Measurements from ENCODE around the gene NCKAP5. TPM values are rescaled to one million over a fixed set of nuclear protein-coding genes. Genes with fewer than 3 reads are reported as not detected.

The NCKAP5 gene
- total RNA-seq, 1 donor from 2014 or later: 7.4 TPM

DNA sequence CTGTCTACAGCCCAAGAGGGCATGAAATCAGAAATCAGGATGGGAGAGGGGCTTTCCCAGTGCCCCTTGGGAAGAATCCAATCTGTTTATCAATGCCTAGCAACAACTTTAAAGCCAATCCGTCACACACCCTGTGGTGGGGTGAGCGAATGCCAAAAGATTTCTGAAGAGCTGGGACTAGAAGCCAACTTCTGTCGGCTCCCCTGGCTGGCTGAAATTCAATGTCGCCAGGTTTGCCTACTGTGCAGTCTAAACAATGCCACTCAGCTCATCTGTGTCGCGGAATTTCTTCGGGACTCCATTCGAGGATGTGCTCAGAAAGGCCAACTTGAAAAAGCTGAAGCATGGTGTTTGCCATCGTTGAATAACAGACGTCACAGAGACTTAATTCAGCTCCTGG is 31.5 kb upstream of the NCKAP5 start:
- Mint-ChIP-seq H3K36me3 (ENCODE audit: low read depth, unreplicated experiment) (no peaks in the 10 kb centered on the region), H3K9me3 (ENCODE audit: unreplicated experiment) (no peaks in the 10 kb centered on the region), H3K27me3 (ENCODE audit: unreplicated experiment) (peaks cover 10% of the 10 kb centered on the region), H3K27ac (ENCODE audit: unreplicated experiment) (no peak overlapping the region), H3K4me1 (ENCODE audit: unreplicated experiment) (peaks cover 6% of the 10 kb centered on the region), H3K4me3 (ENCODE audit: unreplicated experiment) (no peak overlapping the region)
- TF ChIP-seq, protein P1, sequence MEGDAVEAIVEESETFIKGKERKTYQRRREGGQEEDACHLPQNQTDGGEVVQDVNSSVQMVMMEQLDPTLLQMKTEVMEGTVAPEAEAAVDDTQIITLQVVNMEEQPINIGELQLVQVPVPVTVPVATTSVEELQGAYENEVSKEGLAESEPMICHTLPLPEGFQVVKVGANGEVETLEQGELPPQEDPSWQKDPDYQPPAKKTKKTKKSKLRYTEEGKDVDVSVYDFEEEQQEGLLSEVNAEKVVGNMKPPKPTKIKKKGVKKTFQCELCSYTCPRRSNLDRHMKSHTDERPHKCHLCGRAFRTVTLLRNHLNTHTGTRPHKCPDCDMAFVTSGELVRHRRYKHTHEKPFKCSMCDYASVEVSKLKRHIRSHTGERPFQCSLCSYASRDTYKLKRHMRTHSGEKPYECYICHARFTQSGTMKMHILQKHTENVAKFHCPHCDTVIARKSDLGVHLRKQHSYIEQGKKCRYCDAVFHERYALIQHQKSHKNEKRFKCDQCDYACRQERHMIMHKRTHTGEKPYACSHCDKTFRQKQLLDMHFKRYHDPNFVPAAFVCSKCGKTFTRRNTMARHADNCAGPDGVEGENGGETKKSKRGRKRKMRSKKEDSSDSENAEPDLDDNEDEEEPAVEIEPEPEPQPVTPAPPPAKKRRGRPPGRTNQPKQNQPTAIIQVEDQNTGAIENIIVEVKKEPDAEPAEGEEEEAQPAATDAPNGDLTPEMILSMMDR (IDR thresholded peaks at IDR 0.05; ENCODE audit: unreplicated experiment): no peak
- no peak for DNase-seq (ENCODE audit: low spot score)

DNA sequence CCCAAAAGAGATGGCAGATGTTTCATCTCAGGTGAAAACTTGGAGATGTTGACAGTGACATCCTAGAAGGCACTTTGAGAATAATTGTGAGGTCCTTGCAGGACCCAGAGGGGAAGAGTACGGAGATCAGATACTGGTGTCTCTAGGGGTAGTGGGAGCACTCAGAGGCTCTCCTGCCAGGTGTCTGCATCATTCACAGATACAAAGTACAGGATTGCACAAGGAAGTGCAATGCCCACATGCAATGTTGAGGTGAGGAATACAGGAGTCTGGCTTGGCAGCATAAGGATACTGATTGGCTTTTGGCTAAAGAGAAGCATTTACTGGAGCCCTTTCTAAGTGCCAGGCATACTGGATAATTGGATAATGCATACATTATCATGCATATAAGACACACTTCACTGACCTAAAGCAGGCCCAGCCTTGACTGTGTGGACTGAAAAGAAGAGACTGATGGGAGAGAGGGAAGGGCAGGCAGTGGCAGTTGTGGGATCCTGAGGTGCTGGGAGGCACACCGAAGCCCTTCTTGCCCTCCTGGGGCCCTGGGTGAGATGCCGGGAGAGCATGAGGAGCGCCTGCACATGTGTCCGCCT is 31.0 kb upstream of the NCKAP5 start:
- H3K27me3 Mint-ChIP-seq (ENCODE audit: unreplicated experiment): peaks cover 10% of the 10 kb centered on the region
- H3K36me3 Mint-ChIP-seq (ENCODE audit: low read depth, unreplicated experiment): no peaks in the 10 kb centered on the region
- no peak for DNase-seq (ENCODE audit: low spot score)
- TF ChIP-seq, protein P1 (IDR thresholded peaks at IDR 0.05; ENCODE audit: unreplicated experiment): no peak
- H3K9me3 Mint-ChIP-seq (ENCODE audit: unreplicated experiment): no peaks in the 10 kb centered on the region
- H3K4me3 Mint-ChIP-seq (ENCODE audit: unreplicated experiment): no peak overlapping the region
- no peak overlapping the region for H3K27ac Mint-ChIP-seq (ENCODE audit: unreplicated experiment)
- peaks cover 6% of the 10 kb centered on the region for H3K4me1 Mint-ChIP-seq (ENCODE audit: unreplicated experiment)

DNA sequence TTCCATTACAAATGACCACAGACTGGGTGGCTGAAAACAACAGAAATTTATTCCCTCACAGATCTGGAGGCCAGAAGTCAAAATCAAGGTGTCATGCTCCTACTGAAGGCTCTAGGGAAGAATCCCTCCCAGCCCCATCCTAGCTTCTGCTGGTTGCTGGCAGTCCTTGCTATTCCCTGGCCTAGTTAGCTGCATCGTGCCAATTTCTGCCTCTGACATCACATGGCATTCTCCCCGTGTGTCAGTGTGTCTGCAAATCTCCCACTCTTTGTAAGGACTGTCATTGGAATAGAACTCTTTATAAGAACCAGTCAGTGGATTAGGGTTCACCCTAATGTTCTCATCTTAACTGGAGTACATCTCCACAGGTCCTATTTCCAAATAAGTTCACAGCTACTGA is 30.5 kb upstream of the NCKAP5 start:
- Mint-ChIP-seq H3K36me3 (ENCODE audit: low read depth, unreplicated experiment) (no peaks in the 10 kb centered on the region), H3K9me3 (ENCODE audit: unreplicated experiment) (no peaks in the 10 kb centered on the region), H3K4me3 (ENCODE audit: unreplicated experiment) (no peak overlapping the region), H3K4me1 (ENCODE audit: unreplicated experiment) (peaks cover 6% of the 10 kb centered on the region), H3K27me3 (ENCODE audit: unreplicated experiment) (peaks cover 10% of the 10 kb centered on the region), H3K27ac (ENCODE audit: unreplicated experiment) (no peak overlapping the region)
- TF ChIP-seq, protein P1 (IDR thresholded peaks at IDR 0.05; ENCODE audit: unreplicated experiment): no peak
- DNase-seq (ENCODE audit: low spot score): no peak

DNA sequence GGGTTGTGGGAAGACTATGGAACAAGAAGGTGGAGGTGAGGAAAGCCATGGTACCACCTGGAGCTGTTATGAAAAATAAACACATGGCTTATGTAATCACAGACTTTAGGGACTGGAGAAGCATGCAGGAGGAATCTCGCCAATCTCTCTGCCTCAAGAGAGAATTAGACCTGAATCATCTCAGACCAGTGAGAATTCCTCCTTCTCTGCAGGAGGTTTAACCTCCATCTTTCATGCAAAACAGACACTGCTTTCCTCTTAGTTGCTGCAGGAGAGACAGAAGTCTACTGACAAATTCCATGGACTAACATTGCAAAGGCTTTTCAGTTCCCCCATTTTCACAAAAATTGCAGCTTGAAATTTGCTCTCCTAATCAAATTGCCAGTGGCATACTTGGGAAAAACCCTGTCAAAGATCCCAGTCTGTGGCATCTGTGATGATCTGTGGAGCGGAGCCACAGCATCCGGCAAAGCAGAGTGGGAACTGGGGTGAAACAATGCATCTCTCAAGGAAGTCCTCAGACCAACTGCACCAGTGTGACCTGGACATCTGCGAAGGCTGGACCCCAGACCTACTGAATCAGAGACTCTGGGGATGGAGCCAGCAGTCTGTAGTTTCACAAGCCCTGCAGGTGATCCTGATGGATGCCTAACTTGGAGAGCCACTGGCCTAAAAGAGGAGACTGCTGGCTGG is 28.6 kb upstream of the NCKAP5 start:
- no peaks in the 10 kb centered on the region for H3K36me3 Mint-ChIP-seq (ENCODE audit: low read depth, unreplicated experiment)
- no peak overlapping the region for H3K27ac Mint-ChIP-seq (ENCODE audit: unreplicated experiment)
- no peaks in the 10 kb centered on the region for H3K9me3 Mint-ChIP-seq (ENCODE audit: unreplicated experiment)
- H3K27me3 Mint-ChIP-seq (ENCODE audit: unreplicated experiment): peaks cover 10% of the 10 kb centered on the region
- TF ChIP-seq, protein P1 (IDR thresholded peaks at IDR 0.05; ENCODE audit: unreplicated experiment): no peak
- DNase-seq (ENCODE audit: low spot score): no peak
- peaks cover 8% of the 10 kb centered on the region for H3K4me1 Mint-ChIP-seq (ENCODE audit: unreplicated experiment)
- no peak overlapping the region for H3K4me3 Mint-ChIP-seq (ENCODE audit: unreplicated experiment)

DNA sequence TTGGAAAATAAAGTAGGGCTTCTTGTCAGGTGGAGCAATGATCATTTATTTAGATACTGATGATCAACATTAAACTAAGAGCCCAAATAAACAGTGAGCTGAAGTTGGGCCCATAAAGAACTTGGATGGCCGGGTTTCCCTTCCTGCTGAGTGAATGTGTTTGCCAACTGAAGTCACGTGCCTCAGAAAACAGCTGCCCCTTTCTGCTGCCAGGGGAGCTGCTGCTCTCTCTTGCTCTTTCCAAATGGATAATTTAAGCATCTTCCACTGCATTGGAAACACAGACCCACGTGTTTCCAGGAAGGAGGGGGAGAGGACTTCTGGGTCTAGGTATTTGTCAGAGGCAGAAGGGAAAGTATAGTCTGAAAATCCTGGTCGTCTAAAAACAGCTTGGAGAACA is 22.9 kb upstream of the NCKAP5 start:
- no peak overlapping the region for H3K27ac Mint-ChIP-seq (ENCODE audit: unreplicated experiment)
- no peak for DNase-seq (ENCODE audit: low spot score)
- no peaks in the 10 kb centered on the region for H3K9me3 Mint-ChIP-seq (ENCODE audit: unreplicated experiment)
- no peak overlapping the region for H3K4me3 Mint-ChIP-seq (ENCODE audit: unreplicated experiment)
- H3K27me3 Mint-ChIP-seq (ENCODE audit: unreplicated experiment): peaks cover 10% of the 10 kb centered on the region
- H3K4me1 Mint-ChIP-seq (ENCODE audit: unreplicated experiment): peaks cover 8% of the 10 kb centered on the region
- H3K36me3 Mint-ChIP-seq (ENCODE audit: low read depth, unreplicated experiment): no peaks in the 10 kb centered on the region
- TF ChIP-seq, protein P1 (IDR thresholded peaks at IDR 0.05; ENCODE audit: unreplicated experiment): no peak
